ENCODE data around the gene PCSK6.
"Not testable (repeated sequence)": the region's sequence is repeated elsewhere in the genome, so short reads cannot be mapped to it uniquely, and the experiment has no call there.

Gene PCSK6

DNA sequence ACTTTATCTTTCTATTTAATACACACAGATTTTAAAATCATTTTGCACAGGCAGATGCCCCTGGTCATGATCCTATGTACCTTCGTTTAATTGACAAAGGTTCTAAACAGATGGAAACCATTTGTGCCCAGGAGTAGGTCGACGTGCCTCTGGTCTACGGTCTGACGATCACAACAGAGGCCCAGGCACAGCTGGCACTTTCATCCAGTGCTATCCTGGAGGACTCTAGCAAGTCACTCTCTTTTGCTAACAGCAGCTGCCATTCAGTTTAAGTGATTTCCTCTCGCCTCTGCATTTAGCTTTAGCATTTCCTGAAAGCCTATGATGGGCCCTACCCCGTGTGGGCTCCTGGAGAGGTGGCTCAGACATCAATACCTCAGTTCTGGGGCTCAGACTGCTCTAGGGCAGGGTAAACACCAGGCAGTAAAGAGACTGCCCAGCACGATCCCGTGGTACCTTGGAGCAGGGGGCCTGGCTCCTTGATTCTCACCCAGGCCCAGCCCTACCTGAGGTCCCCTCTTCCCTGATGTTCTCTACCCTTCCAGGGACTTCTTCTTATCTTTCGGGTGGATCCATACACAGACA lies 111.2 kb downstream of the PCSK6 start:
- no peak for DNase-seq (ENCODE audit: low read depth in 2 of 2)

DNA sequence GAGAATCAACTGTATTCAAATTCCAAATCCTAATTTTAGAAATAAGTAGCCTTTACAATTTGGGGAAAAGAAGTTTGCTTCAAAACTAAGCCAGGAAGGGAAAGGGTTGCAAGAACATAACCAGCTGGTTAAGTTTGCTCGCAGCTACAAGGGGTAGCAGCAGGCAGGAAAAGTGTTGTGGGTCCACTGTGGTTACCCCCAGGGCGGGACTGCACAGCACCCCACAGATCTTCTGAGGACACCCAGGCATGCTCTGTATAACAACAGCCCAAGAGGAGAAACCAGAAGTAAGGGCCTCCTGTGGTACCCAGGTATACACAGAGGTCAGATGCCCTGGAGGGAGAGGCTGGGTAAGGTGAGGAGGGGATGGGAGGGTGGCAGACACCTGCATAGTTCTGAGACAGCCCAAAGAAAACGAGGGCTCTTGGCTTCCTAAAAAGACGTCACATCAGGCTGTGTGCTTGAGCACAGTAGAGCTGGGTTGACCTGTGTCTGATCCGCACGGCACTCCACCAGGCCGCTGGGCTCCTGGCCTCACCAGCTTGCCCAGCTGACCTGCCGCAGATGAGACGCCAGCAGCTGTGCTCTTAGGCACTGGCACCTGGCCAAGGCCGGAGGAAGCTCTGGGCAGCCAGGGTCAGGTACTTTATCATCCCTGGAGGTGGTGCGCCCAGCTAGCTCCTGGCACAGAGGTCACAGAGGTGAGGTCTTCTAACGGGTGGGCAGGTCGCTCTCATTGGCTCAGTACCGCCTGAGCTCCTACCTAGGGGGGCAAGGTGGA lies 112.7 kb downstream of the PCSK6 start:
- no peak for DNase-seq (ENCODE audit: low read depth in 2 of 2)

DNA sequence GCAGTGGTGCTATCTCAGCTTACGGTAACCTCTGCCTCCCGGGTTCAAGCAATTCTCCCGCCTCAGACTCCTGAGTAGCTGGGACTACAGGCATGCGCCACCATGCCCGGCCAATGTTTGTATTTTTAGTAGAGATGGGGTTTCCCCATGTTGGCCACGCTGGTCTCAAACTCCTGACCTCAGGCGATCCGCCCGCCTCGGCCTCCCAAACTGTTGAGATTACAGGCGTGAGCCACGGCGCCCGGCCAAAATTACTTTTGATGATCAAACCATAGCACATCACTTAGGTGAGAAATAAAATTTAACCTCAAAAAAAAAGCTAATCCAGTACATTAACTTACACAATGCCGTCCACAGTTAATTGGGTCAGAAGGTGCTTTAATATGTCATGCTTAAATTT lies 114.5 kb downstream of the PCSK6 start:
- DNase-seq (ENCODE audit: low read depth in 2 of 2) = not testable (repeated sequence)

DNA sequence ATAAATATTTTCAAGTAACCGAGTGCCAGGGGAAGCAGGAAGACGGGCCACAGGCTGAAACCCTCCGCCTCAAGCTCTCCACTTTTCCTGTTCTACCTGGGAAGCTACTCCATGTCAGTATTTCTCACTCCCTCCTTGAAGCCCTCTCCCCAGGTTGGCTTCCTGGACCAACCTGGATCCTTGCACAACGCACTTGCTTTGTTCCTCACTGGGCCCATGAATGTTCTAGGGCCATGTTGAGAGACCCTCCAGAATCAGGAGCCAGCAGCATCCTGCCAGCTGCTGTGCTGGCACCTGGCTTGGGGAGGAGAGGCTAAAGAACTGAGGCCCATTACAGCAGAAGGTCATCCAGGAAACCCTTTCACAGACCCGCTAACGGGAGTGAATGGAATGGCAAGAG lies 115.2 kb downstream of the PCSK6 start:
- DNase-seq (ENCODE audit: low read depth in 2 of 2) = no peak

DNA sequence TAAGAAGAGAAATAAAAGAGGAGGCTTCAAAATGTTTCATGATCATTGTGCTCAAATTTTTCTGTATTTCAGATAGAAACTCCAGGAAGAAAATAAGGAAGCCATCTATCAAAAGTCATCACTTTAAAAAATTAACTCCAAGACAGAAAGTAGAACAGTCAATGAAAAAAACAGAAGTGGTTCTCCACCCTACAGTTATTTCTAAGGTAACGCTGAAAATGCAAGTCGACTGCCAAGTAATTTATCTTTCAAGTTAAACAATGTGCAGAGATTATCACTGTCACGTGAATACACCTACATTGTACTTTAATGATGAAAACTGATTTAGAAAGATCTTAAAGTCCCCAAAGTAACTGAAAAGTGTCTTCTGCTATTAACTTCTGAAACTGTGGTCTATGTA lies 115.9 kb downstream of the PCSK6 start:
- DNase-seq (ENCODE audit: low read depth in 2 of 2) = no peak

DNA sequence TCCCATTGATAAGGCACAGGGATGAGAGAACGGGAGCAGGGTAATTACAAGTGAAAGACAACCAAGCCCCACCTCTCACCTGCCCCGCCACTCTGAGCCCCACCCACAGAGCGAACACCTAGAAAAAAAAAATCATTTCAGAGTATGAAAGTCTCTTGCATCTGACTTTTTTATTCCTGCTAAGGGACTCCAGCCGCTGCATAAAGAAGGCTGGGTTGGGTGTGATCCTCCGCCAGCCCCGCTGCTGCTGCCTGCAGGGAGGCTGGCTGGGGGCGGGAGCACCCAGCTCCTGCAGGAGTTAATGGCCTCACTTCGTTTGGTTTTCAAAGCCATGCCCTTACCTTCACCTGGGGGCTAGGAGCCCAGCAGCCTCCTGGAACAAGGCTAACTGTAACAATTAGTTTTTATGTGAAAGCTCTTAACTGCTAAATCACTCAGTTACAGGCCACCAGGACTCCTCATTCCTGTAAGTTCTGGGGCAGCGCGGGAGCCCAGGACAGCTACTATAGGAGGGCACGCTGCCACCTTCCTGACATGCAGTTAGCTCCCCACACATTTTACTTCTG lies 116.5 kb downstream of the PCSK6 start:
- DNase-seq (ENCODE audit: low read depth in 2 of 2) = no peak

DNA sequence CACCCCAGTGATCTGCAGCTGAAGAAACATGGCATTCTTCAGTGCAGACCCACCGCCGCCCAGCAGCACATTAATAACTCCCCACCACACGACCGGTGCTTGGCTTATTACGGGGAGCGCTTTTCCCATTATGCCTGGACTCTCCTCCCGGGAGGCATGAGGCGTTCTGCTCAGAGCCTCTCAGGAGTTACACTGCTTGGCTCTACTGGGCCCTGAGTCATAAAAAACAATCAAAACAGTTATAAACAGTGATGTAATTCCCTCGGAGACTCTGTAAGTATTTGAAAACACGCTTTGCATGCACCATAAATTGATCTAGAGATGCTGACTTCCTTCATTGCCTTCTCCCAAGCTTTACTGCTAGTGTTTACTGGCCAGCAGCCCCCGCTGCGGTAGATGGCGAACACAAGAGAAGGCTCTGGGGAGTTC lies 117.3 kb downstream of the PCSK6 start:
- no peak for DNase-seq (ENCODE audit: low read depth in 2 of 2)

DNA sequence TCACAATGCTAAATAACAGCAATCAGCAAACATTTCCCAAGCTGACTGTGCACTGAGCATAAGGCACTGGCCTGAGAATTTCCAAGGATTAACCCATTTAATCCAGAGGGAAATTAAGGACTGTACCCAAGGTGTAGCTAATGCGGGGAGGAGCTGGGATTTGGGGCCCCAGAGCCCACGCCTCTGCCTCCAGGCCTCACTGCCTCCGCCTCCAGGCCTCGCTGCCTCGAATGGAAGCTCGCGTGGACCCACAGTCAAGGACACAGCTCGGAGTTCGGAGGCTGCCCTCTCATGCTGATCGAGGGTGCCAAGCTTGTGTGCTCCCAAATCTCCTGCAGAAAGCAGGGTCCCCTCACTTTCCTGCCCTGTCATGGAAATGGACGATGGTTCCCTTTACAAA lies 118.0 kb downstream of the PCSK6 start:
- no peak for DNase-seq (ENCODE audit: low read depth in 2 of 2)

DNA sequence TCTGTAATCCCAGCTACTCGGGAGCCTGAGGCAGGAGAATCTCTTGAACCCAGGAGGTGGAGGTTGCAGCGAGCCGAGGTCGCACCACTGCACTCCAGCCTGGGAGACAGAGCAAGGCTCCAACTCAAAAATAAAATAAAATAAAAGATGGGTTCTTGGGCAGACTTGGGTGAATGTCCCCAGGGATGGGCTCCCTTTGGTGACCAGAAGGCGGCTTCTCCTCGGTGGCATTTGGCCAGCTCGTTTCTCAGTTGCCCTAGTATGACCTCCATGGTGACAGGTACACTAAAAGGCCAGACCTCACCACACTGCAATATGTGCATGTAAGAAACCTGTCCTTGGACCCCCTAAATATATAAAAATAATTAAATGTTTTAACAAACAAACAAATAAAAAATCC lies 118.4 kb downstream of the PCSK6 start:
- DNase-seq (ENCODE audit: low read depth in 2 of 2) = no peak

DNA sequence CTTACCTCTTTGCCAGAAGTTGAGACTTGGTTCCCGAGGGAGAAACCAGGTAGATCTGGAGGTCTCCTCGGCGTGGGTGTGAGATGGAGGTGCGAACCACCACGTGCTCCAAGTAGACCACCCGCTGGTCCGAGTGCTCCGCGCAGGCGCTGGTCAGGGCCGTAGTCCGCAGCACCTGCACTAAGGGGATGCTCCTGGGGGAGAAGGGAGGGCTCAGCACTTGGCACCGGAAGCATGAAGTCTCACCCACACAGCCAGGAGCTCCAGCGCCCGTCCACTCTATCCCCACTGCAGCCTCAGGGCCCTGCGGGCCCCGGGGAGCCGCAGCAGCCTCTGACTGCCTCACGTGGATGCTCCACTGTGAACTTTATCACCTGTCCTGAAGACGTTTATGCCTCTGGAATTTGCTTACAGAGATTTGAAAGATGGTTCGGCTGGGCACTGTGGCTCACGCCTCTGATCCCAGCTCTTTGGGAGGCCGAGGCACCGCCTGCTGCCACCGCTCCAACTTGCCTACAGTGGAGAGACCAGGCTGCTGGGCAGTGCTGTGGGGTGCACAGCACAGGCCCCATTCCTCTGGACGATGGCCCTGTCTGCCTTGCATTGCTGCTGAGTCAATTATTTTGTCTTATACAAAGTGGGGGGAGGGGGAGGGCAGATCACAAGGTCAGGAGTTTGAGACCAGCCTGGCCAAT lies 119.0 kb downstream of the PCSK6 start:
- DNase-seq (ENCODE audit: low read depth in 2 of 2) = no peak

DNA sequence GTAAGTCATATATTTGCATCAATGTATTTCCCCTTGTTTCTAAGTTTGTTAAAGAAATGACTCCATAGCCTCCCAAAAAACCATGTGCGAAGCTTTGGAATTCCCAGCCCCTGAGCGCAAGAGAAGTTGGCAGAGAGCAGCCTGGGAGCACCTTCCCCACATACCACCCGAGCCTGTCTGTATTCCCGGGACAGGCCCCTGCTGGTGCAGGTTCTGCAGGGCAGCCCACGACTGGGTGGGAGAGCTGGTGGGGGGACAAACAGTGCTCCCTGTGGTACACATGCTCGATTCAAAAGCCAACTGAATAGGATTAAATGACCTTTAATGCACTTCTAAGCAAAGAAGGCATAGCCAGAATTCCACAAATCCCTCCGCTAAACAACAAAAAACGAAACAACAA lies 119.8 kb downstream of the PCSK6 start:
- DNase-seq (ENCODE audit: low read depth in 2 of 2) = no peak

DNA sequence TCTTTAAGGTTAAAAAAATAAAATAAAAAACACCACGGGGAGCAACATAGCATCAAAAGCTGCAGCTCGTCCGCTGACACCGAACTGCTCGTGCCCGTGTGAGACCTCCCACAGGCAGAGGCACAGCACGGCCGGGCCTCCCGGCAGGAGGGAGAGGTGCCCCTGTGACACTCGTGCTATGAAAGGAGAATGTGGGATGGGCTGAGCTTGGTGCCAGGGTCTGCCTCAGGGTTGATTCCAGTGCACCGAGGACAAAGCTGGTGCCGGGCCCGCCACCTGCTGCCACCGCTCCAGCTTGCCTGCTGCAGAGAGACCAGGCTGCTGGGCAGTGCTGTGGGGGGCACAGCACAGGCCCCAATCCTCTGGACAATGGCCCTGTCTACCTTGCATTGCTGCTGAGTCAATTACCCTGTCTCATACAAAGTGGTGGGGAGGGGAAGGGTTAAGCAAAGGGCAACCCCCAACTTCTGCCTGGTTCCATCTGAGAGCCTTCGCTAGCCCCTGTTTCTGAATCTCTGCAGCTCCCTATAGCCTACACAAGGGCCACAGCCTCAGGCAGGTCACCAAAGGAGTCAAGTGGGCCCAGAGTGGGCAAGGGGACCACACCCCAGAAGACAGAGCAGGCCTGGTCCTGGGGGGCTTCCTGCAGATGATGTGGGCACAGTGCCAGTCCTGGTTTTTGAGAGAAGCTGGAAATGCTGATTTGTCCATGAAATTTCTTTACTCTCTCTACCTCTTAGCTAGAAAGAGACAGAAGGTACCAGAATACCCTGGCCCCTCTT lies 120.5 kb downstream of the PCSK6 start:
- DNase-seq (ENCODE audit: low read depth in 2 of 2) = no peak

DNA sequence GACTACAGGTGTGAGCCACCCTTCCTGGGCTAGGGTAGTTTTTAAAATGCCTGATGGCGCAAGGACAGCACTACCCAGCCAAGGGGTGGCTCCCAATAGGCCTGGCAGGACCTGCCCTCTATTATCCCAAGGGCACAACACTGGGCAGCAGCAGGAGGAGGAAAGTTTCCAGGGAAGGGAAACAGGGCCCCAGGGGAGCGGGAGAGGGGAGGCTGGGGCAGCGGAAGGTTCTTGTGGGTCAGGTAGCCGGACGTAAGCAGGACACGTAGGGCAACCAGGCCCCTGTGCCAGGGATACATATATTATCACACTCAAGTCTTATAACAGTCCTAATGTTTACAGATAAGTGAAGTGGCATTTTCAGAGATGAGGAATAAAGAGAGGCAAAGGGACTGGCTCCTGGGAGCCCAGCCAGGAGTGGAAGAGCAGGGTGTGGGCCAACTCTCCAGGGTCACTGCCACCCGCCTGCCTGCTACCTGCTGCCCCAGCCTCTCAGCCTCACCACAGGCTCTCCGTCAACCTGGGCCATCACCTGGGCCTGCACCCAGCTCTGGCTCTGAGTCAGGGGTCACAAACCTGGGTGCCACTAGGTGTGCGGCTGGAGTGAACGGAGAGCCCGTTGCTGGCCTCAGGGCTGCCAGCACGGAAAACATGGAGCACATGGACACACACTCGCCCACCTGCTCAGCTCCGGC lies 121.3 kb downstream of the PCSK6 start:
- DNase-seq (ENCODE audit: low read depth in 2 of 2) = no peak

DNA sequence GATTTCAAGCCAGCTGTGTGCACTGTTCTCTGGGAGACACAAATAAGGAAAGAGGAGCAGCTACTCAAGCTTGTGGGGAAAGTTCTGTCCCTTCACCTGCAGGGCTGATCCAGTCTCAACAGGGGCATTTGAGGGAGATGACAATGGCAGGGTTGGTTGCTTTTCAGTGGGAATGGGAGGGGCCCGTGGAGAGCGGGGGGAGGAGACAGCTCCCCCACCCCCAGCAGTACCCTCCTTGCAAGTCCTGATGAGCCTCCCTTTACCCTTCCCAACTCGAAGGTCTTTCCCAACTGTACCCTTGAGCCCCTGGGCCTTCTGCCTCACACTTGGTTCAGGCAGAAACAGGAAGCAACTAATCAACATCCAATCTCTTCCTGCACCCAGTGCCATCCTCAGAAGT lies 122.7 kb downstream of the PCSK6 start:
- no peak for DNase-seq (ENCODE audit: low read depth in 2 of 2)

DNA sequence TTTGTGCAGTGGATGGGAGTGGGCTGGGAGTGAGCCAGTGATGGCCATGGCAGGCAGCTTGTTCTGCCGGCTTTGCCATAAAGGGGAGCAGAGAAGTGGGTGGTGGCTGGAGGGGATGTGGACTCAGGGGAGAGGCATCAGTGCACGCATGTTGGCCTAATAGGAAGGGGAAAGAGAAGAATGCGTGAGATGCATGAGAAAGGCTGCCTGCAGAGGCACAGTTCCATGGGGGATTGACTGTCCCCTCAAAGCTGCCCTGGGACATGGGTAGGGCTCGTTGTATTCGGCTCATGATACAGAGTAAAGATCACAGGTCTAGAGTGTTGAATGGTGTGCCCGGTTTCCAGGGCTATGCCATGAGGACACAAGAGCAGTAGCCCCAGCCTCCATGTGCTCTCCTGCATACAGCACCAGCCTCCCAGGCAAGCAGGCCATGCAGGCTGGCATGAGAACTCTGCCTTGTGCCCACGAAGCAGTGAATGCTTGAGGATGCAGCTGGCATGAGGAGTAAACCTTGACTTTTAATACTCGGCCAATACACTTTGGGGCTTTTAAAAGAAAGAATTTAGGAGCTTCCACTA lies 126.4 kb downstream of the PCSK6 start:
- no peak for DNase-seq (ENCODE audit: low read depth in 2 of 2)

DNA sequence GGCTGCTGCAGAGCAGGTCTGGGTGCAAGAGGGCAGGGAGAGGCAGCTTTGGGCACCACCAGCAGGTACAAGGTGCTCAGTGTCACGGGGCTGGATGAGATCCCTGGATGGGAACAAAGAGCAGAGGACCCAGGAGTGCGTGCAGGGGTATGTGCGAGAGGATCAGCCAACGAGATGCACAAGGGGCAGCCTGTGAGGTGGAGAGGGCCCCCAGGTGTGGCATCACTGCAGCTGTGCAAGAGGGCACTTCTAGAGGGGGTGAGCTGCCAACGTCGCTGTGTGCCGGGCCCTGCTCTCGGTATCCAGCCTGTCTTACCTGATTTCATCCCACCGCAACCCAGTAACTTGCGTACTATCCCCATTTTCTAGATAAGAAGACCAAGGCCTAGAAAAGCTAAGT lies 127.1 kb downstream of the PCSK6 start:
- DNase-seq (ENCODE audit: low read depth in 2 of 2) = no peak

DNA sequence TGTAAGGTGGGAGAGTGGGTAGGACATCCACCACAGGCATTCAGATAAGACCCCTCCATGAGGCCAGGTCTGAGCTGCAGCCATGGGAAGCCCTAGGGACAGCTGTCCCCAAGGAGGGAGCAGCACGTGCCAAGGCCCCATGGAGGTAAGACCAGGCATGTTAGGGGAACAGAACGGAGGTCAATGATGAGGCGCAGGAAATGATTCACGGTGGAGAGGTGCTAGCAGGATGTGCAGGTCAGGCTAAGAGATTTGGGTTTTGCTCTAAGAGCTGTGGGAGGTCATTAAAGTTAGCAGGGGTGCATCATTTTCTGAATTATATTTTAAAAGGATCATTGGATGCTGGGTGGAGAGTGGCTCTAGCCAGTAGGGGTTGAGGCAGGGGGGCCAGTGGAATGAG lies 128.1 kb downstream of the PCSK6 start:
- no peak for DNase-seq (ENCODE audit: low read depth in 2 of 2)

DNA sequence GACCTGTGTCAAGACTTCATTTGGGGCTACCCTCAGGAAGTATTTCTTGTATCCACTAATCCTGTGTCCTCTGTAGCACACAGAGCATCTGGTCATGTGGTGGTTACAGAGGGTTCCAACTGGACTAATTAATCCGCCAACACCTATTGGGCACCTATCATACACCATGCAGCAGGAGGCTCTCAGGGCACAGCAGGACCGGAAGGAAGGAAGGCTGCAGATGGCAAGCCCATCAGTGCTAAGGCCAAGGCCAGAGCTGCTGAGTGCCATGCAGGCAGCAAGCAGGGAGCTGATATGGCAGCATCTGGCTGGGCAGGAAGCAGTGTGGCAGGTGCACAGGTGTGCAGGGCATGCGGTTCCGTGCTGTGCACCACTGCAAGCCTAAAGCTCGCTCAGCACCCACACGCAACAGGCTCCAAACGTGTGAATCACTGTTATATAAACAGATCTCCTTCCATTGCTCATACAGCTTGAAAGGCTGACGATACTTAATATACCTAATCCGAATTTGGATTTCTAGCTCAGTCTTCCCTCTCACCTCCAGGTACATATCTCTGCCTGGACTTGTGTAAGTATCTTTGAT lies 130.1 kb downstream of the PCSK6 start:
- no peak for DNase-seq (ENCODE audit: low read depth in 2 of 2)

DNA sequence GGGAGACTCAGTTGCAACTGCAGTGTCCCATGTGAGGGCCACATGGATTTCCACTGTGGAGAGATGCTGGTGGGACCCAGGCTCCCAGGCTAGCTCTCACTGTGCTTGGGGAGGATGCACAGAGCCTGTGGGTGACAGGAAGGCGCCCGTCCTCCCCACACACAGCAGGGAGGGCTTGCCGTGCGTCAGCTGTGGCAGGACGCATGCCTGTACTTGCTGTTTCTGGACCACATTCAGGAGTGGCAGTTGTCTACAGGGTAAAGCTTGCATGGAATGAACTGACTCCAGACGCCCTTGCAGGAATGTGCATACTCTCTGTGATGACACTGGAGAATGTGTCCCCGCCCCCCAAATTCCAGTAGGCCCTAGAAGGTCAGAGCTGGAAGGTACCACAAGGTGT lies 130.6 kb downstream of the PCSK6 start:
- DNase-seq (ENCODE audit: low read depth in 2 of 2) = no peak

DNA sequence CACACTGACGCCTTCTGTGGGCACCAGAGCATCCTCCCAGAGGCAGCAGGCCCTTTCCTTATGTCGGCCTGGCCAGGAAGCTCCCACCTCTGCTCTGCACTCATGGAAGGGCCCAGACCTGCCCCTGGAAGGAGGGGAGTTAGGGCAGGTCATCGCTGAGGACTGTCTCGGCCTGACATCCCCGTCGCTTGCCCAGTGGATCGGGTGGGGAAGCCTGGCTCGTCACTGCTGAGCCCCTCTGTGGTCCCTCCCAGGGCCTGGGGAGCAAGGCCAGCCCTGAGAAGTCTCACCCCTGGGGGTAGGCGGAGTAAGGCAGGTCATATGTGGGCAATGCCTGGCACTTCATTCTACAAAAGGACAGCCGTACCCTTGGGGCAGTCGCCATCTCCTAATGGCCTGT lies 131.6 kb downstream of the PCSK6 start:
- no peak for DNase-seq (ENCODE audit: low read depth in 2 of 2)

DNA sequence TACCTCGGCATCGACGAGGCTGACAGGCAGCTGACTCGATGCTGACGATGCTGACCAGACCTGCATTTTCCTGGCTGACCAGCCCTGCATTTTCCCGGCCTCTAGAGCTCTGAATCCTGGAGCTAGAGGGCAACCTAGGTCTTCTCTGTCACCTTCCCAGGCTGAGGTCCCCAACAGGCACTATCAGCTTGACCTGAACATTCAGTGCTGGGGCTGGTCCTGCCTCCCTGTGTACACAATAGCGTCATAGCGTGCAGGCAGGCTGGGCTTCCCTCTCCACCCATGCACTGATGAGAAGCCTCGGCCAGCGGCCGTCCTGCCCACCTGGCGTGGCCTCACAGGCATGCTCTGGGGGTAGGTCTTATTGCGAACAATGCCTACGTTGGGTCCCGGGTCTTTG lies 132.2 kb downstream of the PCSK6 start:
- DNase-seq (ENCODE audit: low read depth in 2 of 2) = no peak
